Sigmoid colon (tissue), 7 donors: ENCODE measurements around the gene STK11. TPM values are rescaled to one million over a fixed set of nuclear protein-coding genes. Genes with fewer than 3 reads are reported as not detected.

Source experiments
- DNase-seq: peaks from one replicate; pipeline ENCODE4 v3.0.0-alpha.2; 2019
- H3K27ac ChIP-seq, 4 donors: fragments of 200-600 bp; sonication (generic); one replicate each; pipeline ENCODE4 v1.5.1; 2016 to 2019; ENCODE audit warnings: mild to moderate bottlenecking in 1 of 4
- H3K27me3 ChIP-seq, 3 donors: fragments of 200-600 bp; sonication (generic); one replicate each; pipeline ENCODE4 v1.5.1; 2019; ENCODE audit warnings: mild to moderate bottlenecking in 1 of 3
- H3K36me3 ChIP-seq, 4 donors: fragments of 200-600 bp; sonication (generic); one replicate each; pipeline ENCODE4 v1.5.1; 2016 to 2019
- H3K4me1 ChIP-seq, 4 donors: fragments of 200-600 bp; sonication (generic); one replicate each; pipeline ENCODE4 v1.5.1; 2017 to 2019
- H3K4me3 ChIP-seq, 4 donors: fragments of 200-600 bp; sonication (generic); one replicate each; pipeline ENCODE4 v1.5.1; 2017 to 2019; ENCODE audit warnings: mild to moderate bottlenecking in 2 of 4, moderate library complexity in 1 of 4
- H3K9me3 ChIP-seq, 4 donors: fragments of 200-600 bp in 3 of 4; sonication (generic) in 3 of 4; one replicate each; pipeline versions ENCODE4 v1.5.1 to v1.6.1; 2013 to 2019
- CTCF ChIP-seq, 4 experiments: fragments of 450-650 bp in 3 of 4; fragments of 200-600 bp in 1 of 4; IDR thresholded peaks; one replicate each; pipeline ENCODE4 v1.5.1; 2016 to 2019; ENCODE audit warnings: antibody characterized with exemption in 4 of 4, mild to moderate bottlenecking in 3 of 4, moderate library complexity in 2 of 4
- EP300 ChIP-seq, 4 donors: sonication (generic); formaldehyde crosslinking; IDR thresholded peaks; one replicate each; pipeline ENCODE4 v1.6.1; 2017; ENCODE audit warnings: antibody characterized with exemption in 4 of 4
- POLR2A ChIP-seq, 2 donors: fragments of 450-650 bp; IDR thresholded peaks; one replicate each; pipeline ENCODE4 v1.6.1; 2016; ENCODE audit warnings: antibody characterized with exemption in 2 of 2, mild to moderate bottlenecking in 2 of 2, moderate library complexity in 2 of 2
- POLR2AphosphoS5 ChIP-seq, 4 donors: sonication (generic); formaldehyde crosslinking; IDR thresholded peaks; one replicate each; pipeline ENCODE4 v1.6.1; 2017; ENCODE audit warnings: antibody characterized with exemption in 4 of 4
- WGBS, 2 donors: extraction: QIAGEN DNeasy Blood & Tissue Kit; methylation state at CpG; one replicate each; pipeline ENCODE4 v1.1.7; 2013; 5-methylcytosine and 5-hydroxymethylcytosine counted together
- intact Hi-C: fragments of 100-400 bp; cut with DNase I; formaldehyde crosslinking; loops from one replicate; pipeline ENCODE4 v1.15.1; 2023
- polyA plus RNA-seq, 3 donors: library from polyadenylated mRNA; stranded (reverse); fragments of 200-250 nt; gene quantifications; one replicate each; pipeline ENCODE4 v1.2.3, GENCODE V29; 2013
- total RNA-seq, 4 donors: library from RNA; depleted of rRNA; stranded (reverse); fragments of >200 nt; gene quantifications; one replicate each; pipeline ENCODE4 v1.1.0, GENCODE V29; 2016
- donor health status: healthy with polysubstance abuse.
- donor health status: Bipolar disorder and iron deficiency.
- donor health status: healthy.

STK11 gene
- total and polyA plus RNA-seq, 7 donors = 31.2 to 86.5 (median 41.8) TPM

GRCh38 chr19:1162404-1163282 lies 42.9 kb upstream of the STK11 start:
- Histone ChIP-seq H3K4me1 (peaks cover 0 to 15% (median 9%) of the 10 kb centered on the region in 4 donors), H3K36me3 (peaks cover 0 to 7% (median 2%) of the 10 kb centered on the region in 4 donors), H3K27ac (no peak overlapping the region), H3K27me3 (no peaks in the 10 kb centered on the region), H3K9me3 (no peaks in the 10 kb centered on the region), H3K4me3 (no peak overlapping the region)
- WGBS, 2 donors = 85 to 88% methylated on average over 26 of the region's 26 CpGs
- no peak for TF ChIP-seq POLR2A (IDR thresholded peaks at IDR 0.05)
- no peak for TF ChIP-seq POLR2AphosphoS5 (IDR thresholded peaks at IDR 0.05)
- TF ChIP-seq EP300 (IDR thresholded peaks at IDR 0.05) = no peak
- no peak for TF ChIP-seq CTCF (IDR thresholded peaks at IDR 0.05)
- intact Hi-C loops = no loop called here
- no peak for DNase-seq

GRCh38 chr19:1163283-1163933 lies 42.2 kb upstream of the STK11 start:
- intact Hi-C loops = no loop called here
- TF ChIP-seq POLR2AphosphoS5 (IDR thresholded peaks at IDR 0.05) (no peak), POLR2A (IDR thresholded peaks at IDR 0.05) (no peak), CTCF (IDR thresholded peaks at IDR 0.05) (no peak)
- DNase-seq = no peak
- 91 to 93% methylated on average over 41 of the region's 41 CpGs for WGBS, 2 donors
- H3K4me1 ChIP-seq = peaks cover 0 to 23% (median 15%) of the 10 kb centered on the region in 4 donors
- H3K27ac ChIP-seq = no peak overlapping the region
- H3K9me3 ChIP-seq = no peaks in the 10 kb centered on the region
- H3K36me3 ChIP-seq = peaks cover 0 to 5% (median 2%) of the 10 kb centered on the region in 4 donors
- no peak overlapping the region for H3K4me3 ChIP-seq
- no peaks in the 10 kb centered on the region for H3K27me3 ChIP-seq

- Histone ChIP-seq H3K27ac (no peak overlapping the region), H3K4me3 (no peak overlapping the region), H3K36me3 (peaks cover 0 to 5% (median 2%) of the 10 kb centered on the region in 4 donors), H3K9me3 (no peaks in the 10 kb centered on the region), H3K4me1 (peaks cover 0 to 30% (median 22%) of the 10 kb centered on the region in 4 donors), H3K27me3 (no peaks in the 10 kb centered on the region)
- intact Hi-C loops = no loop called here
- TF ChIP-seq CTCF (IDR thresholded peaks at IDR 0.05) (no peak), EP300 (IDR thresholded peaks at IDR 0.05) (no peak), POLR2AphosphoS5 (IDR thresholded peaks at IDR 0.05) (no peak), POLR2A (IDR thresholded peaks at IDR 0.05) (no peak)
- WGBS, 2 donors = 79 to 83% methylated on average over 20 of the region's 20 CpGs
- DNase-seq = no peak
Observed at GRCh38 chr19:1163934-1164683, 41.5 kb upstream of the STK11 start.

- peaks cover 0 to 38% (median 28%) of the 10 kb centered on the region in 4 donors for H3K4me1 ChIP-seq
Observed at GRCh38 chr19:1164684-1165531, 40.7 kb upstream of the STK11 start.

More at GRCh38 chr19:1164684-1165531, 40.7 kb upstream of the STK11 start:
- H3K27ac ChIP-seq = no peak overlapping the region
- TF ChIP-seq POLR2A (IDR thresholded peaks at IDR 0.05) (no peak), POLR2AphosphoS5 (IDR thresholded peaks at IDR 0.05) (no peak), CTCF (IDR thresholded peaks at IDR 0.05) (no peak), EP300 (IDR thresholded peaks at IDR 0.05) (no peak)
- H3K9me3 ChIP-seq = no peaks in the 10 kb centered on the region
- DNase-seq = no peak
- no peaks in the 10 kb centered on the region for H3K27me3 ChIP-seq
- intact Hi-C loops = no loop called here
- H3K36me3 ChIP-seq = peaks cover 0 to 5% (median 2%) of the 10 kb centered on the region in 4 donors
- 81 to 84% methylated on average over 21 of the region's 21 CpGs for WGBS, 2 donors
- no peak overlapping the region for H3K4me3 ChIP-seq
